LNCAP (cell line): ENCODE measurements around the gene MTX2.

Experiments
- TF ChIP-seq, protein P1 (sequence below): fragments of 450-650 bp; IDR thresholded peaks from 2 replicates; pipeline ENCODE4 v1.5.1; 2017; ENCODE audit warnings: mild to moderate bottlenecking

Gene MTX2

DNA sequence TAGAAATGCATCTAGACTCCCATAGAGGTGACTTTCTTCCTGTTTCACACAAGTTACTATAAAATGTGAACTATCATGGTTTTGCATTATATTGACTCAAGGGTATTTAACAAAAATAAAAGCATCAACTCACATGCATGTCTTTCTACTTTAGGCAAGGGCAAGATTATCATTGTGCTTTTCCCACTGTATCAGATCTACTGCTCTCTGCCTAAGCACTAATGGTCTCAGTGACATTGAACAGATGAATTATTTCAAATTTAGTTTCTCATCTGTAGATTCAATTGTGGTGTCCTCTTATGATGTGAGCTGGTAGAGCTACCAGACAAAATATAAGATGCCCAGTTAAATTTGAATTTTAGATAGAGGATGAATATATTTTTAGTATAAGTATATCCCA is 113.9 kb downstream of the MTX2 start:
- TF ChIP-seq, protein P1, sequence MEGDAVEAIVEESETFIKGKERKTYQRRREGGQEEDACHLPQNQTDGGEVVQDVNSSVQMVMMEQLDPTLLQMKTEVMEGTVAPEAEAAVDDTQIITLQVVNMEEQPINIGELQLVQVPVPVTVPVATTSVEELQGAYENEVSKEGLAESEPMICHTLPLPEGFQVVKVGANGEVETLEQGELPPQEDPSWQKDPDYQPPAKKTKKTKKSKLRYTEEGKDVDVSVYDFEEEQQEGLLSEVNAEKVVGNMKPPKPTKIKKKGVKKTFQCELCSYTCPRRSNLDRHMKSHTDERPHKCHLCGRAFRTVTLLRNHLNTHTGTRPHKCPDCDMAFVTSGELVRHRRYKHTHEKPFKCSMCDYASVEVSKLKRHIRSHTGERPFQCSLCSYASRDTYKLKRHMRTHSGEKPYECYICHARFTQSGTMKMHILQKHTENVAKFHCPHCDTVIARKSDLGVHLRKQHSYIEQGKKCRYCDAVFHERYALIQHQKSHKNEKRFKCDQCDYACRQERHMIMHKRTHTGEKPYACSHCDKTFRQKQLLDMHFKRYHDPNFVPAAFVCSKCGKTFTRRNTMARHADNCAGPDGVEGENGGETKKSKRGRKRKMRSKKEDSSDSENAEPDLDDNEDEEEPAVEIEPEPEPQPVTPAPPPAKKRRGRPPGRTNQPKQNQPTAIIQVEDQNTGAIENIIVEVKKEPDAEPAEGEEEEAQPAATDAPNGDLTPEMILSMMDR, result no peak

- TF ChIP-seq, protein P1, result no peak
Observed at GRCh38 chr2:176383836-176384442, 114.7 kb downstream of the MTX2 start.

DNA sequence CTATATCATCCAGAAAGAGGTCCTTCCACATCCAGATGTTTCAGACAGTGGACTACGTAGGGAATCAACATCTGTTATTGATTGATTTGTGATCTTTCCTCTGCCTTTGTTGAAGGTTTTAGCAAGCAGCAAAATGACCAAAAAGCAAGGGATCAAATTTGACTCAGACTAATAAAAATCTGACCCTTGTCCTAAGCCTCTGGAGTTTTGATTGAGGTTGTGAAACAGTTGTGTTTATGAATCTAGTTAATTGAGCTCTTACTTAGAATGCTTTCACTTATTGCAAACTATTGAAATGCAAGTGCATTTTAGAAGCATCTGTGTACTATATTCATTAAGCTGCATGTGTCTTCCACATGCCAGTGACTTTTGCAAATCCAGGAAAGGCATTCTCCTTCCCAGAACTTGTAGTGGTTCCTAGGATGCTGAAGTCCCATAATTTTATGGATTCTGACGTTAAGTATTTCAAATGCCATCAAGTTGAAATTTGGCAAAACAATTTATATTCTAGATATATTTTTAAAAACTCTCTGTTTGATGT is 116.0 kb downstream of the MTX2 start:
- TF ChIP-seq, protein P1, result no peak

DNA sequence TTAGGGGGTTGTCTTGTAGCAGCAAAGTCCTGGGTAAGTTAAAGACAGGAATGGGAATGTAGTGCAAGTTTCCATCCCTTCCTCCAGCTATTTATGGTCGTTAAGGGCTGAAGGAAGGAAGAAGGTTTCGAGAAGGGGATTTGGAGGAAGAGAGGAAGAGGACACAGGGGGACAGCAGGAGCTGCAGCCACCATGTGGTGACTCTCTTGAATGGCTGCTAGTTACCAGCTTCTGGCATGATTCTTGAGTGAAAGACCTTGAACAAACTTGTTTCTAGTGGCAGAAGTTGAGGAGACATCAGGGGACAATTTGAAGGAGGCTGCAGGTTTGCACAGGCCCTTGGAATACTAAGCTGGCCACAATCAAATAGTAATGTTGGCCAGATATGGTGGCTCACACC is 116.6 kb downstream of the MTX2 start:
- TF ChIP-seq, protein P1, result no peak
